Testis (tissue), 3 donors: Measurements from ENCODE around the gene FGF3. TPM values are rescaled to one million over a fixed set of nuclear protein-coding genes. Genes with fewer than 3 reads are reported as not detected.

Experiments
- DNase-seq: peaks from one replicate; pipeline ENCODE4 v3.0.0-alpha.2; 2019
- H3K27ac ChIP-seq, 2 donors: fragments of 200-600 bp; sonication (generic); one replicate each; pipeline ENCODE4 v1.5.1; 2019
- H3K27me3 ChIP-seq: fragments of 200-600 bp; sonication (generic); one replicate; pipeline ENCODE4 v1.5.1; 2019
- H3K36me3 ChIP-seq: fragments of 200-600 bp; sonication (generic); one replicate; pipeline ENCODE4 v1.5.1; 2017; ENCODE audit warnings: low read depth; ENCODE audit errors: missing control alignments
- H3K4me1 ChIP-seq: fragments of 200-600 bp; sonication (generic); one replicate; pipeline ENCODE4 v1.5.1; 2019
- H3K4me3 ChIP-seq, 2 donors: fragments of 200-600 bp; sonication (generic); one replicate each; pipeline ENCODE4 v1.5.1; 2017 to 2019
- H3K9me3 ChIP-seq: fragments of 200-600 bp; sonication (generic); one replicate; pipeline ENCODE4 v1.5.1; 2017
- CTCF ChIP-seq, 3 experiments: fragments of 450-650 bp in 2 of 3; fragments of 200-600 bp in 1 of 3; sonication (generic) in 1 of 3; IDR thresholded peaks; one replicate each; pipeline ENCODE4 v1.5.1; 2016 to 2019; ENCODE audit warnings: antibody characterized with exemption in 3 of 3, mild to moderate bottlenecking in 2 of 3, moderate library complexity in 1 of 3
- POLR2A ChIP-seq: fragments of 450-650 bp; IDR thresholded peaks from one replicate; pipeline ENCODE4 v1.6.1; 2017; ENCODE audit warnings: antibody characterized with exemption, mild to moderate bottlenecking, moderate library complexity
- WGBS, 2 donors: methylation state at CpG; one replicate each; pipeline ENCODE4 v1.1.5; 2018; 5-methylcytosine and 5-hydroxymethylcytosine counted together
- intact Hi-C: fragments of 100-400 bp; cut with DNase I; formaldehyde crosslinking; loops from one replicate; pipeline ENCODE4 v1.15.1; 2023; ENCODE audit warnings: low total_unique reads
- polyA plus RNA-seq: library from polyadenylated mRNA; stranded (reverse); fragments of 350-450 nt; fragmentation: Illumina TruSeq; extraction: RNeasy Lipid Tissue Mini Kit (QIAGEN cat#74804); gene quantifications from one replicate; pipeline ENCODE4 v1.2.3, GENCODE V29; 2014; ENCODE audit warnings: low read depth, low replicate concordance; ENCODE audit not compliant: insufficient read depth
- total RNA-seq, 2 donors: library from RNA; depleted of rRNA; stranded (reverse); fragments of >200 nt; gene quantifications; one replicate each; pipeline ENCODE4 v1.2.3, GENCODE V29; 2016

Gene FGF3
- total and polyA plus RNA-seq, 3 donors from 2014 or later: 0.50 TPM; not detected in 2

- 72 to 80% methylated on average over 7 to 20 of the region's 20 CpGs for WGBS, 2 donors
- TF ChIP-seq CTCF (IDR thresholded peaks at IDR 0.05) (no peak), POLR2A (no peak)
- no peak overlapping the region for H3K27ac ChIP-seq
- H3K4me1 ChIP-seq: no peaks in the 10 kb centered on the region
- DNase-seq: no peak
- no peaks in the 10 kb centered on the region for H3K9me3 ChIP-seq
- no peak overlapping the region for H3K4me3 ChIP-seq
- no peaks in the 10 kb centered on the region for H3K36me3 ChIP-seq
- intact Hi-C loops: no loop called here
- H3K27me3 ChIP-seq: no peaks in the 10 kb centered on the region
These were observed 6.0 kb upstream of the FGF3 start for GRCh38 chr11:69825037-69825834.

- intact Hi-C loops: no loop called here
- TF ChIP-seq POLR2A (no peak), CTCF (IDR thresholded peaks at IDR 0.05) (no peak)
- no peak overlapping the region for H3K27ac ChIP-seq
- no peaks in the 10 kb centered on the region for H3K4me1 ChIP-seq
- H3K4me3 ChIP-seq: no peak overlapping the region
- WGBS, 2 donors: 72 to 91% methylated on average over 5 to 6 of the region's 6 CpGs
- H3K27me3 ChIP-seq: no peaks in the 10 kb centered on the region
- H3K36me3 ChIP-seq: no peaks in the 10 kb centered on the region
- no peak for DNase-seq
- no peaks in the 10 kb centered on the region for H3K9me3 ChIP-seq
These were observed 4.5 kb upstream of the FGF3 start for GRCh38 chr11:69823641-69824265.

- no peaks in the 10 kb centered on the region for H3K27me3 ChIP-seq
- H3K9me3 ChIP-seq: no peaks in the 10 kb centered on the region
- 78 to 85% methylated on average over 9 to 15 of the region's 15 CpGs for WGBS, 2 donors
- no peak overlapping the region for H3K27ac ChIP-seq
- H3K36me3 ChIP-seq: no peaks in the 10 kb centered on the region
- H3K4me1 ChIP-seq: no peaks in the 10 kb centered on the region
- no peak overlapping the region for H3K4me3 ChIP-seq
- intact Hi-C loops: no loop called here
- TF ChIP-seq POLR2A (no peak), CTCF (IDR thresholded peaks at IDR 0.05) (no peak)
- no peak for DNase-seq
These were observed 3.7 kb upstream of the FGF3 start for GRCh38 chr11:69822676-69823494.

- Histone ChIP-seq H3K36me3 (no peaks in the 10 kb centered on the region), H3K4me3 (no peak overlapping the region), H3K9me3 (no peaks in the 10 kb centered on the region), H3K4me1 (peaks cover 4% of the 10 kb centered on the region), H3K27ac (no peak overlapping the region), H3K27me3 (no peaks in the 10 kb centered on the region)
- intact Hi-C loops: no loop called here
- 73 to 80% methylated on average over 17 of the region's 17 CpGs for WGBS, 2 donors
- DNase-seq: no peak
- TF ChIP-seq POLR2A (no peak), CTCF (IDR thresholded peaks at IDR 0.05) (no peak)
These were observed 2.4 kb upstream of the FGF3 start for GRCh38 chr11:69821511-69822040.
